GM10847 (cell line): ENCODE results near the gene ASB1.

Experiments
- POLR2A ChIP-seq: IDR thresholded peaks from 2 replicates; pipeline ENCODE4 v1.6.1; 2011; ENCODE audit not compliant: insufficient read length; ENCODE audit errors: extremely low read depth

ASB1 gene

DNA sequence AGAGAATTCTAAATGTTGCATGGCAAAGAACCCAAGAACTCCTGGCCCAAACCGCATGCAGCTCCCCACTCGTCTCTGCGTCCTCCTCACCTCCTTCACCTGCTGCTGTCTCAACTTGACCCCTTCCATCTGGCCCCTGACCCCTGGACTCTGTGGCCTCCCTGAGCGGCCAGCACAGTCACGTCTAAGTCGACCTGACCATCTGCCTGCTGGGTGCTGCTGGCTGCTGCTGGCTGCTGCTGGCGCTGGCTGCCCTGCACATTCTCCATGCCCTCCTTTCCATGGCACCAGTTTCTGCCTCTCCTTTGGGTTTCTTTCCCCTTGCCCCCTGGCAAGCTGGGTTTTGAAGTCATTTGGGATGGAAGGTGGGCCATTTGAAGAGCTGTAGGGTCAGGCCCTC lies 30.1 kb upstream of the ASB1 start:
- TF ChIP-seq POLR2A: no peak

- no peak for TF ChIP-seq POLR2A
Measured at GRCh38 chr2:238397356-238397755, 29.4 kb upstream of the ASB1 start.

- TF ChIP-seq POLR2A: no peak
Measured at GRCh38 chr2:238398577-238398976, 28.1 kb upstream of the ASB1 start.

DNA sequence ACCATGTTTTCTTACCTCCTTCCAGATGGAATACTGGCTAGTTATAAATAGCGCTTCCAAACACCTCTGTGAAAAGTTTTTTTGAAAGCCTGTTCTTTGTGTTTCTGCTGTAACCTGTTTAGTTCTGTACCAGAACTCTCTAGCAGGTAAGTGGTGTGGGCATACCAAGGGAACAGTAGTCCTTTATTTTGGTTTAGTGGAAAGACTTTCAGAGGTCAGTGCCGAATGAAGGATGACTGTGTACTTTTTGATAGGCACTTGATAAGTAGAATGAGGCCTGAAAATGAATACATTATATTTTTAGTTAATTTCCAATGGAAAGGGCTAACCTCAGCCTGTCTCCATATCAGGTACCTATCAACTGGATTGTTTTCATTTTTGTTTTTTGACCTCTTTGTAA lies 27.6 kb upstream of the ASB1 start:
- no peak for TF ChIP-seq POLR2A

DNA sequence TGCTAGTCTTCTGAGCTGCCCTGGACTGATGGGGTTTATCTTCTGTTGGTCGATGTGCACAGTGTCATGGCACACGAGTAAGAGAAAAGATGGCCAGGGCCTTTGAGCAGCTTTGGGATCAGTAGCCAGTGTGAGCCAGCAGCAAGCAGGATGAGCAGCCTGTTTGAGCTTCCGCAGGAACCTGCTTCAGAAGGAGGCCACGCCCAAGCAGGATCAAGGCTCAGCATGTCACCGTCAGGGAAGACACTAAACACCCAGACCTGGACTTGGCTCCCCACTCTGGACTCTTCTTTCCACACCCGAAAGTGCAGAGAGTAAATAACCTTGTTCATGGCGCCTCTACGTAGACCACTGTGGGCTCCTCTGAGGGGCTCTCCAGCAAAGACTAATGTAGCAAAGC lies 25.2 kb upstream of the ASB1 start:
- TF ChIP-seq POLR2A: no peak

GRCh38 chr2:238403632-238404405 lies 22.9 kb upstream of the ASB1 start:
- TF ChIP-seq POLR2A: no peak

GRCh38 chr2:238404406-238405216 lies 22.1 kb upstream of the ASB1 start:
- no peak for TF ChIP-seq POLR2A

DNA sequence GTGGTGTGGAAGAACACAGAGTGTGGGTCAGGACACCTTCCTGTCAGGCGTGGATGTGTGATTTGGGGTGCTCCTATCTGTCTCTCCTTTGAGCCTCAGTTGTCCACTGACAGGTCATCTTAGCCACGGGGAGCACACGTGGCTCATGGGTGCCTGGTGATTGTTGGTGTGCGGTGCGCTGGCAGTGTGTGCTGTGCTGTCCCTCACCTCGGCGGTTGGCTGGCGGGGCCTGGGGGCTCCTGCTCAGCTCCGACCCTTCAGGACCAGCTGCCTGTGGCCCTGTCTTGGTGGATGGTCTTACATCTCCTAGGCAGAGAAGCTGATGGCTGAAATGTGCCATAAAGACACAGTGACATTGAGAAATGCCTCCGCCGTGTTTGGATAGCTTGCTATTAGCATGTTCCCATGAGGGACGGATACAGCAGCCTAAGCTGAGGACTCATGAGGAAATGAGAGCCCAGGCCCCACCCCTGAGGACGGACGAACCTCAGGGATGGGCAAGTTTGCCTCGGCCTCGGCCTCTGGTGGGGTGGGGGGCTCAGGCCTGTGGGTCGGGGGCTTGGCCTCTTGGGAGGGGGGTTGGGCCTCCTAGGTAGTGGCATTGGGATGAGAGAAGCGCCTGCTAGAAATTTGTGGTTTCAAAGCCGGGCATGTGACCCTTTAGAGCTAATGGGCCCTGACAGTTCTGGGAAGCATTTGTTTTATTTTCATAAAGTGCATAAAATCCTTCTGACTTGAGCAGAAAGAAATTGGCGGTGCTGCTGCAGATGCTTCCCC lies 20.3 kb upstream of the ASB1 start:
- no peak for TF ChIP-seq POLR2A

DNA sequence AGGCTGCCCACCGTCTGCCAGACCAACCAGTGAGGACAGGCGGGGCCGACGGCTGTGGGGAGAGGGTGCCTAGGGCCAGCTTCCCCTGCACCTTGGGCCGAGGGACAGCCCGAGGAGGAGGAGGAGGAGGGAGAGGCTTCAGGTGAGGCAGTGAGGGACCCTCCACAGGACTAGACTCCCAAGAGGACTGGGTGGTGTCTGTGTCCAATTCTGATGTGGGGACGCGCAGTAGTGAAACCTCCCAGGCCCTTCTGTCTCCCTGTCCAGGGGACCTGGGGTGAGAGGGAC lies 19.8 kb upstream of the ASB1 start:
- no peak for TF ChIP-seq POLR2A

- no peak for TF ChIP-seq POLR2A
Measured at GRCh38 chr2:238407566-238407965, 19.2 kb upstream of the ASB1 start.

- TF ChIP-seq POLR2A: no peak
Measured at GRCh38 chr2:238408615-238409340, 17.9 kb upstream of the ASB1 start.

DNA sequence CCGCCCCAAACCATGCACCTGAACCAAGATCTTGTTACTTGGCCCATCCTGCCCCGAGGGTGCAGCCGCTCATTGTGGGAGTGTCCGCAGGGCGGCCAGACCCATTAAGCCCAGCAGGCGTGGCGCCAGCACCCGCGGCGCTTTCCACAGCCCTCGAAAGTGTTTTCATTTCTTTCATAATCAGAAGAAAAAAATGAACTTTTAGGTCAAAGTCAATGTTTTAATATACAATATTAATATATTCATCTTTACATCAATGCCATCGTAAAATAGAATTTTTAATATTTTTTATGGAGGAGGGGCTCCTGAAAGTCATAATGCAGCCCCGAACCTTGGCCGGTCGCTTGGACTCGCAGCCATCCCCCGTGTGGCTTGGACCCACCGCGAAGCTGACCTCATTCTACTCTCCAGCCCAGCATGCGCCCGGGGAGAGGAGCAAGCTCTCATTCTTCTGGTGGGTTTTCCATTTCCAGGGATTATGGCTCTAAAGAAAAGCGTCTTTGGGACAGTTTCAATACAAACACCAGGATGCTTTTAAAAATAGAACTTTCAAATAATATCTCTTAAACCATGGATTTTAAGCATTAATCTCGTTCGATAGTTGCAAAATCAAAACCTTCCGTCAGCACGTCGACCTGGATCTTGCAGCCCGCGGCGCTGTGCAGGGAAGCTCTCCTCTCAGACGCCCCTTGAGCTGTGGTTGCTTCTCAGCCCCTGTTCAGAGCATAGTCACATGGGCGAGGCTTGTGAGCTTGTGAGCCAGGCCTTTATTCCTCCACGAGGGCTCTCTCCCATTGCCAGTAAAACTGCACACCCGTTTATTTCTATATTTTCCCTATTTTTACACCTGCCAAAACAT lies 17.2 kb upstream of the ASB1 start:
- TF ChIP-seq POLR2A: no peak

DNA sequence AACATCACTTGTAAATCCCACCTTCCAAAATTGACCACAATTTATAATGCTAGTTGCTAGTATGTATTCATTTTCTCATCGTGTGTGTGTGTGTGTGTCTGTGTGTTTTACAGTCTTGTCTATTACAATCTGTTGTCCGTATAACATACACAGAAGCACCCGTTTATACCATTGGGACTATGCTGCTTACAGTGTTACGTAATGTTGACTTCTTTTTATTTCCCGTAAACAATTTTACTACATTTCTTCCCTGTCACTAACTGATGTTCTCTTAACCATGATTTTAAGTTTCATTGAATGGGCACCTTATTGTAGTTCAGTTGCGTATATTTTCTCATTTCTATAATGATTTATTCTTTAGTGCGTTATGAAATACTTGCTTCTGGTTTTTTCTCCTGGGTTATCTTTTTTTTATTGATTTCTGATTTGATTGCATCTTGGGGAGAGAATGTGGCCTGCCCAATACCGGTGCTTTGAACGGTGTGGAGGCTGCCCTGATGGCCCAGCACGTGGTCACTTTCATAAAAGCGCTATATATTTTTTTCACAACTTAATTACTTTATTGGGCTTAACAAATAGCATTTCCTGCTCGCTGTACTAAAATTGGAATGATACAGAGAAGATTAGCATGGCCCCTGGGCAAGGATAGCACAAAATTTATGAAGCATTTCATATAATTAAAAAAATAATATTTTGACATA lies 14.5 kb upstream of the ASB1 start:
- TF ChIP-seq POLR2A: no peak

- no peak for TF ChIP-seq POLR2A
Measured at GRCh38 chr2:238413368-238413767, 13.4 kb upstream of the ASB1 start.
